ENCODE data around the gene GPX3.

DNA sequence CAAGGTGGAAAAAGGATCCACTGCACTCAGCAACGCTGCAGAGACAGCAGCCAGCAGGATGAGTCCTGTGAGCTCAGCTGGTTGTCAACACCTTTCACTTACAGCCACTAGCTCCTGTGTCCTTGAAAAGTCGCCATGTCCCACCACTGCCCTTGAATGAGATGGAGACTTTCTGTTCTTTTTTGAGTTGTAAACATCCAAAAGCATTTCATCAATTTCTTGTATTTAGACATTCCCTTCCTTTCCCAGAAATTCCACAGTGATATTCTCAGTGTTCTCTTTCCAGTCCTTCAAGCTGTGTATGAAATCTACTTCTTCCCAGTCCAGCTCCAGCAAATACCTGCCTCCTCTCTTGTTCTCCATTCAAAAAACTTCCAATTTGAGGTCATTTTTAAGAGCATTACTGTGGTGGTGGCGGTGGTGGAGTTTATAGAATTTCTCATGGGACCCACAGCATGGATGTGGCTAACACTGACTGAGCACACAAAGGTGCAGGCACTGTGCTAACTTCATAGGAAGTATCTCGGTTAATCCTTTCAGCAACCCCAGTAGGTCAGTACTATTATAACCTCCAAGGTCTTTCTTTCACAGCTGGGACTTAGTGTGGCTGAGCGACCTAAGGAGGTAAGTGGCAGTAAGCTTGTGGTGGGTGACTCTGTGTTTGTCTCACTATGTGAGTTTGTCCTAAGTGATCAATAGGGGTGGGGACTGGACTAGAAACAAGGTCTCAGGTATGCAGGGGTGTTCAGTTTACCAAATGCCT lies 15.0 kb upstream of the GPX3 start:
- TF ChIP-seq, protein P1, sequence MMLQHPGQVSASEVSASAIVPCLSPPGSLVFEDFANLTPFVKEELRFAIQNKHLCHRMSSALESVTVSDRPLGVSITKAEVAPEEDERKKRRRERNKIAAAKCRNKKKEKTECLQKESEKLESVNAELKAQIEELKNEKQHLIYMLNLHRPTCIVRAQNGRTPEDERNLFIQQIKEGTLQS (IDR thresholded peaks at IDR 0.05; ENCODE audit: insufficient read depth, low read depth, low read length): no peak
- TF ChIP-seq, protein P2, sequence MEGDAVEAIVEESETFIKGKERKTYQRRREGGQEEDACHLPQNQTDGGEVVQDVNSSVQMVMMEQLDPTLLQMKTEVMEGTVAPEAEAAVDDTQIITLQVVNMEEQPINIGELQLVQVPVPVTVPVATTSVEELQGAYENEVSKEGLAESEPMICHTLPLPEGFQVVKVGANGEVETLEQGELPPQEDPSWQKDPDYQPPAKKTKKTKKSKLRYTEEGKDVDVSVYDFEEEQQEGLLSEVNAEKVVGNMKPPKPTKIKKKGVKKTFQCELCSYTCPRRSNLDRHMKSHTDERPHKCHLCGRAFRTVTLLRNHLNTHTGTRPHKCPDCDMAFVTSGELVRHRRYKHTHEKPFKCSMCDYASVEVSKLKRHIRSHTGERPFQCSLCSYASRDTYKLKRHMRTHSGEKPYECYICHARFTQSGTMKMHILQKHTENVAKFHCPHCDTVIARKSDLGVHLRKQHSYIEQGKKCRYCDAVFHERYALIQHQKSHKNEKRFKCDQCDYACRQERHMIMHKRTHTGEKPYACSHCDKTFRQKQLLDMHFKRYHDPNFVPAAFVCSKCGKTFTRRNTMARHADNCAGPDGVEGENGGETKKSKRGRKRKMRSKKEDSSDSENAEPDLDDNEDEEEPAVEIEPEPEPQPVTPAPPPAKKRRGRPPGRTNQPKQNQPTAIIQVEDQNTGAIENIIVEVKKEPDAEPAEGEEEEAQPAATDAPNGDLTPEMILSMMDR (IDR thresholded peaks at IDR 0.05; ENCODE audit: control extremely low read depth in 1 of 3, insufficient read depth in 1 of 3, low read depth in 1 of 3, low read length in 3 of 3): no peak
- TF ChIP-seq EGR1 (IDR thresholded peaks at IDR 0.05; ENCODE audit: borderline replicate concordance, low read depth, low read length) (no peak), BRCA1 (IDR thresholded peaks at IDR 0.05; ENCODE audit: low read depth, low read length) (no peak), SP1 (IDR thresholded peaks at IDR 0.05; ENCODE audit: low read depth, low read length) (no peak), SIN3A (conservative IDR thresholded peaks at IDR 0.05 in 1 of 2, IDR thresholded peaks at IDR 0.05 in 1 of 2; ENCODE audit: low read depth in 1 of 2, low read length in 2 of 2) (no peak), BACH1 (IDR thresholded peaks at IDR 0.05; ENCODE audit: low read length) (no peak), CEBPB (IDR thresholded peaks at IDR 0.05; ENCODE audit: low read depth, low read length) (no peak), TAF1 (IDR thresholded peaks at IDR 0.05; ENCODE audit: low read depth, low read length) (no peak), POLR2A (IDR thresholded peaks at IDR 0.05; ENCODE audit: control extremely low read depth in 1 of 2, low read depth in 2 of 2, low read length in 2 of 2) (no peak)
